Colonic mucosa (tissue), 4 donors: Measurements from ENCODE around the gene LENG1. TPM values are rescaled to one million over a fixed set of nuclear protein-coding genes. Genes with fewer than 3 reads are reported as not detected.

Experiments used
- DNase-seq: peaks from one replicate; pipeline ENCODE4 v3.0.0-alpha.2; 2020
- H3K27ac ChIP-seq: fragments of 200-600 bp; one replicate; pipeline ENCODE4 v1.8.0; 2021
- H3K27me3 ChIP-seq: fragments of 200-600 bp; one replicate; pipeline ENCODE4 v1.8.0; 2021
- H3K36me3 ChIP-seq: fragments of 200-600 bp; one replicate; pipeline ENCODE4 v1.8.0; 2021
- H3K4me1 ChIP-seq: fragments of 200-600 bp; one replicate; pipeline ENCODE4 v1.8.0; 2021; ENCODE audit warnings: mild to moderate bottlenecking
- H3K4me3 ChIP-seq: fragments of 200-600 bp; one replicate; pipeline ENCODE4 v1.8.0; 2021
- H3K9ac ChIP-seq, 2 donors: one replicate each; pipeline ENCODE4 v1.7.0; 2013; ENCODE audit warnings: control low read depth in 2 of 2, low read depth in 2 of 2, low read length in 2 of 2
- H3K9me3 ChIP-seq: fragments of 200-600 bp; one replicate; pipeline ENCODE4 v1.8.0; 2021
- intact Hi-C: fragments of 100-400 bp; cut with DNase I; formaldehyde crosslinking; loops from one replicate; pipeline ENCODE4 v1.14.1; 2022
- total RNA-seq, 2 donors: library from RNA; stranded (reverse); fragmentation: NEBNext Ultra II Directional in 1 of 2; extraction: Animal tissue kit (Norgen Biotek cat#: 25700) in 1 of 2; gene quantifications; one replicate each; pipeline ENCODE4 v1.2.1, GENCODE V29; 2021
- TF ChIP-seq, protein P1 (sequence below): fragments of 200-600 bp; IDR thresholded peaks from one replicate; pipeline ENCODE4 v1.8.0; 2022; ENCODE audit warnings: antibody characterized with exemption, mild to moderate bottlenecking
- donor health status: healthy.
- donor health status: DM: no; HTN: no; CAD: no.
- donor health status: DM: no; HTN: no; CAD: no.

The LENG1 gene
- total RNA-seq, 2 donors from 2014 or later, result 6.2 to 8.1 TPM

GRCh38 chr19:54106716-54107115, 52.8 kb downstream of the LENG1 start:
- H3K4me1 ChIP-seq, result no peaks in the 10 kb centered on the region
- no peak overlapping the region for H3K27ac ChIP-seq
- TF ChIP-seq, protein P1, sequence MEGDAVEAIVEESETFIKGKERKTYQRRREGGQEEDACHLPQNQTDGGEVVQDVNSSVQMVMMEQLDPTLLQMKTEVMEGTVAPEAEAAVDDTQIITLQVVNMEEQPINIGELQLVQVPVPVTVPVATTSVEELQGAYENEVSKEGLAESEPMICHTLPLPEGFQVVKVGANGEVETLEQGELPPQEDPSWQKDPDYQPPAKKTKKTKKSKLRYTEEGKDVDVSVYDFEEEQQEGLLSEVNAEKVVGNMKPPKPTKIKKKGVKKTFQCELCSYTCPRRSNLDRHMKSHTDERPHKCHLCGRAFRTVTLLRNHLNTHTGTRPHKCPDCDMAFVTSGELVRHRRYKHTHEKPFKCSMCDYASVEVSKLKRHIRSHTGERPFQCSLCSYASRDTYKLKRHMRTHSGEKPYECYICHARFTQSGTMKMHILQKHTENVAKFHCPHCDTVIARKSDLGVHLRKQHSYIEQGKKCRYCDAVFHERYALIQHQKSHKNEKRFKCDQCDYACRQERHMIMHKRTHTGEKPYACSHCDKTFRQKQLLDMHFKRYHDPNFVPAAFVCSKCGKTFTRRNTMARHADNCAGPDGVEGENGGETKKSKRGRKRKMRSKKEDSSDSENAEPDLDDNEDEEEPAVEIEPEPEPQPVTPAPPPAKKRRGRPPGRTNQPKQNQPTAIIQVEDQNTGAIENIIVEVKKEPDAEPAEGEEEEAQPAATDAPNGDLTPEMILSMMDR, result no peak
- no peak for DNase-seq
- H3K9me3 ChIP-seq, result no peaks in the 10 kb centered on the region
- intact Hi-C loops, result no loop called here
- H3K4me3 ChIP-seq, result no peak overlapping the region
- H3K36me3 ChIP-seq, result peaks cover 5% of the 10 kb centered on the region
- H3K27me3 ChIP-seq, result no peaks in the 10 kb centered on the region
- H3K9ac ChIP-seq, result no peak overlapping the region

GRCh38 chr19:54105796-54106195, 53.7 kb downstream of the LENG1 start:
- Histone ChIP-seq H3K27me3 (no peaks in the 10 kb centered on the region), H3K9me3 (no peaks in the 10 kb centered on the region), H3K27ac (no peak overlapping the region), H3K4me1 (no peaks in the 10 kb centered on the region), H3K36me3 (peaks cover 5% of the 10 kb centered on the region), H3K9ac (no peak overlapping the region), H3K4me3 (no peak overlapping the region)
- no peak for DNase-seq
- TF ChIP-seq, protein P1, result no peak
- intact Hi-C loops, result no loop called here

Other genes starting within 250 kb of the LENG1 start
- gene CACNG8, start 196.8 kb downstream of the LENG1 start, total RNA-seq, result under 1 TPM; 0.02 to 0.03 TPM
- gene CACNG6, start 168.1 kb downstream of the LENG1 start, total RNA-seq, result not detected
- gene VSTM1, start 95.8 kb downstream of the LENG1 start, total RNA-seq, result not detected
- gene TARM1, start 78.4 kb downstream of the LENG1 start, total RNA-seq, result not detected
- gene OSCAR, start 58.9 kb downstream of the LENG1 start, total RNA-seq, result 1 to 10 TPM in 1 of 2 donors, under 1 TPM in 1; 0.57 to 1.6 TPM
- 100 to 1,000 TPM; 138 to 188 TPM for gene NDUFA3, start 56.9 kb downstream of the LENG1 start, total RNA-seq
- 10 to 100 TPM; 15.9 to 17.2 TPM for gene TFPT, start 44.1 kb downstream of the LENG1 start, total RNA-seq
- gene PRPF31, start 44.0 kb downstream of the LENG1 start, total RNA-seq, result 10 to 100 TPM; 39.5 to 65.6 TPM
- 10 to 100 TPM; 38.4 to 57.3 TPM for gene CNOT3, start 22.0 kb downstream of the LENG1 start, total RNA-seq
- gene TMC4, start 13.4 kb upstream of the LENG1 start, total RNA-seq, result 100 to 1,000 TPM in 1 of 2 donors, 10 to 100 TPM in 1; 80.9 to 165 TPM
- gene MBOAT7, start 29.9 kb upstream of the LENG1 start, total RNA-seq, result 100 to 1,000 TPM; 122 to 142 TPM
- gene TSEN34, start 31.6 kb upstream of the LENG1 start, total RNA-seq, result 10 to 100 TPM; 47.9 to 52.7 TPM
- 1,000 to 10,000 TPM; 1,149 to 1,300 TPM for gene RPS9, start 41.1 kb upstream of the LENG1 start, total RNA-seq
- 1 to 10 TPM in 1 of 2 donors, under 1 TPM in 1; 0.44 to 4.1 TPM for gene LILRB3, start 63.3 kb upstream of the LENG1 start, total RNA-seq
- gene LILRA6, start 83.1 kb upstream of the LENG1 start, total RNA-seq, result 1 to 10 TPM in 1 of 2 donors, under 1 TPM in 1; 0.54 to 2.3 TPM
- 1 to 10 TPM; 2.2 to 8.6 TPM for gene LILRB5, start 97.6 kb upstream of the LENG1 start, total RNA-seq
- 1 to 10 TPM; 1.3 to 5.3 TPM for gene LILRB2, start 121.4 kb upstream of the LENG1 start, total RNA-seq
- 1 to 10 TPM in 1 of 2 donors, under 1 TPM in 1; 0.42 to 2.7 TPM for gene LILRA5, start 153.4 kb upstream of the LENG1 start, total RNA-seq
- not detected for gene LILRA4, start 179.4 kb upstream of the LENG1 start, total RNA-seq
- gene LAIR1, start 205.2 kb upstream of the LENG1 start, total RNA-seq, result 1 to 10 TPM; 5.2 to 9.3 TPM